ENCODE measurements around the gene RBM6. TPM values are rescaled to one million over a fixed set of nuclear protein-coding genes. Genes with fewer than 3 reads are reported as not detected.
A peak's percentile ranks its signal among the peaks of the same experiment; 100 is the strongest.

The RBM6 gene
- total RNA-seq, 1 donor from 2014 or later, result 49.8 TPM

- no peak for DNase-seq (ENCODE audit: low spot score)
Observed at GRCh38 chr3:50124800-50125178, 184.8 kb downstream of the RBM6 start.

- DNase-seq (ENCODE audit: low spot score), result no peak
Observed at GRCh38 chr3:50125541-50126286, 185.8 kb downstream of the RBM6 start.

- peak; percentile 77 for DNase-seq (ENCODE audit: low spot score)
Observed at GRCh38 chr3:50126287-50127211, 186.6 kb downstream of the RBM6 start.

Other genes starting within 250 kb of the RBM6 start
- gene AMIGO3, start 220.5 kb upstream of the RBM6 start, total RNA-seq (ENCODE audit: insufficient read depth, low replicate concordance), result 2.4 TPM
- gene GMPPB, start 216.2 kb upstream of the RBM6 start, total RNA-seq (ENCODE audit: insufficient read depth, low replicate concordance), result 20.9 TPM
- 25.8 TPM for gene IP6K1, start 153.6 kb upstream of the RBM6 start, total RNA-seq (ENCODE audit: insufficient read depth, low replicate concordance)
- gene CDHR4, start 140.3 kb upstream of the RBM6 start, total RNA-seq (ENCODE audit: insufficient read depth, low replicate concordance), result not detected
- gene INKA1, start 136.9 kb upstream of the RBM6 start, total RNA-seq (ENCODE audit: insufficient read depth, low replicate concordance), result 7.7 TPM
- 40.9 TPM for gene UBA7, start 126.2 kb upstream of the RBM6 start, total RNA-seq (ENCODE audit: insufficient read depth, low replicate concordance)
- not detected for gene TRAIP, start 83.6 kb upstream of the RBM6 start, total RNA-seq (ENCODE audit: insufficient read depth, low replicate concordance)
- gene CAMKV, start 70.2 kb upstream of the RBM6 start, total RNA-seq (ENCODE audit: insufficient read depth, low replicate concordance), result 0.72 TPM
- 14.4 TPM for gene MST1R, start 36.3 kb upstream of the RBM6 start, total RNA-seq (ENCODE audit: insufficient read depth, low replicate concordance)
- 4.6 TPM for gene MON1A, start 10.3 kb upstream of the RBM6 start, total RNA-seq (ENCODE audit: insufficient read depth, low replicate concordance)
- 142 TPM for gene RBM5, start 148.8 kb downstream of the RBM6 start, total RNA-seq (ENCODE audit: insufficient read depth, low replicate concordance)
- gene SEMA3F, start 215.2 kb downstream of the RBM6 start, total RNA-seq (ENCODE audit: insufficient read depth, low replicate concordance), result 9.1 TPM